Midbrain (tissue), 1 donor: ENCODE results near the gene RIF1.

Experiments
- DNase-seq: peaks from one replicate; lab custom pipeline; 2025; lab: John Stamatoyannopoulos, UW

The RIF1 gene

GRCh38 chr2:151518802-151519201, 109.1 kb downstream of the RIF1 start:
- DNase-seq, result no peak

GRCh38 chr2:151520976-151521375, 111.3 kb downstream of the RIF1 start:
- DNase-seq, result no peak

- DNase-seq, result no peak
These were observed 112.9 kb downstream of the RIF1 start for GRCh38 chr2:151522556-151522955.

- no peak for DNase-seq
These were observed 114.1 kb downstream of the RIF1 start for GRCh38 chr2:151523850-151524249.

- no peak for DNase-seq
These were observed 116.2 kb downstream of the RIF1 start for GRCh38 chr2:151525821-151526373.

GRCh38 chr2:151526572-151527090, 116.9 kb downstream of the RIF1 start:
- DNase-seq, result no peak
